HG03439 (cell line): Measurements from ENCODE around the gene MEI1.
"Not testable (repeated sequence)": the region's sequence is repeated elsewhere in the genome, so short reads cannot be mapped to it uniquely, and the experiment has no call there.

ENCODE experiments used
- ATAC-seq: cut with Tn5 transposase; IDR thresholded peaks from one replicate; pipeline ENCODE4 v1.9.1; 2021; ENCODE audit warnings: mild to moderate bottlenecking, moderate library complexity; ENCODE audit not compliant: unreplicated experiment

MEI1 gene

GRCh38 chr22:41733241-41733640 is 33.9 kb downstream of the MEI1 start:
- not testable (repeated sequence) for ATAC-seq

GRCh38 chr22:41739576-41739975 is 40.3 kb downstream of the MEI1 start:
- no peak for ATAC-seq

- ATAC-seq: no peak
Observed at GRCh38 chr22:41742918-41743317, 43.6 kb downstream of the MEI1 start.

- ATAC-seq: no peak
Observed at GRCh38 chr22:41745968-41746367, 46.7 kb downstream of the MEI1 start.

- peak; percentile 65 for ATAC-seq
Observed at GRCh38 chr22:41746567-41747400, 47.5 kb downstream of the MEI1 start.

GRCh38 chr22:41752011-41752970 is 53.0 kb downstream of the MEI1 start:
- ATAC-seq: peak; percentile 51

- ATAC-seq: no peak
Observed at GRCh38 chr22:41753984-41754383, 54.7 kb downstream of the MEI1 start.

- ATAC-seq: no peak
Observed at GRCh38 chr22:41757502-41757901, 58.2 kb downstream of the MEI1 start.

- ATAC-seq: no peak
Observed at GRCh38 chr22:41758231-41758630, 58.9 kb downstream of the MEI1 start.

- ATAC-seq: no peak
Observed at GRCh38 chr22:41762980-41763779, 63.9 kb downstream of the MEI1 start.

- no peak for ATAC-seq
Observed at GRCh38 chr22:41766476-41766875, 67.2 kb downstream of the MEI1 start.

- ATAC-seq: no peak
Observed at GRCh38 chr22:41768430-41768829, 69.1 kb downstream of the MEI1 start.

GRCh38 chr22:41770715-41771468 is 71.6 kb downstream of the MEI1 start:
- ATAC-seq: no peak

GRCh38 chr22:41772198-41772597 is 72.9 kb downstream of the MEI1 start:
- no peak for ATAC-seq

- no peak for ATAC-seq
Observed at GRCh38 chr22:41772645-41773044, 73.3 kb downstream of the MEI1 start.

- ATAC-seq: no peak
Observed at GRCh38 chr22:41775338-41775737, 76.0 kb downstream of the MEI1 start.

- no peak for ATAC-seq
Observed at GRCh38 chr22:41775976-41776375, 76.7 kb downstream of the MEI1 start.

- no peak for ATAC-seq
Observed at GRCh38 chr22:41776381-41776780, 77.1 kb downstream of the MEI1 start.

GRCh38 chr22:41777749-41778425 is 78.6 kb downstream of the MEI1 start:
- no peak for ATAC-seq
